HG03520 (cell line): ENCODE data around the gene CDKN2A.

ENCODE experiments used
- ATAC-seq: cut with Tn5 transposase; IDR thresholded peaks from one replicate; pipeline ENCODE4 v1.9.1; 2021; ENCODE audit warnings: mild to moderate bottlenecking, moderate library complexity; ENCODE audit not compliant: unreplicated experiment

The CDKN2A gene

GRCh38 chr9:21993893-21994555 is at the start of gene CDKN2A:
Gene CDKN2A (minus strand): TSS chr9:21994392.
- ATAC-seq, result peak; percentile 38

GRCh38 chr9:22043928-22044327 is 49.7 kb upstream of the CDKN2A start:
- ATAC-seq, result no peak

- no peak for ATAC-seq
Measured at GRCh38 chr9:22041775-22042174, 47.6 kb upstream of the CDKN2A start.

- no peak for ATAC-seq
Measured at GRCh38 chr9:22041344-22041743, 47.2 kb upstream of the CDKN2A start.

GRCh38 chr9:22040760-22041159 is 46.6 kb upstream of the CDKN2A start:
- no peak for ATAC-seq

GRCh38 chr9:22039258-22039657 is 45.1 kb upstream of the CDKN2A start:
- ATAC-seq, result no peak

- ATAC-seq, result no peak
Measured at GRCh38 chr9:22037954-22038690, 43.9 kb upstream of the CDKN2A start.

- ATAC-seq, result no peak
Measured at GRCh38 chr9:22036866-22037626, 42.9 kb upstream of the CDKN2A start.

- ATAC-seq, result no peak
Measured at GRCh38 chr9:22035591-22036011, 41.4 kb upstream of the CDKN2A start.

- no peak for ATAC-seq
Measured at GRCh38 chr9:22033012-22033630, 38.9 kb upstream of the CDKN2A start.

GRCh38 chr9:22031655-22032411 is 37.6 kb upstream of the CDKN2A start:
- no peak for ATAC-seq

GRCh38 chr9:22030101-22030598 is 36.0 kb upstream of the CDKN2A start:
- peak; percentile 94 for ATAC-seq

- no peak for ATAC-seq
Measured at GRCh38 chr9:22029231-22029630, 35.0 kb upstream of the CDKN2A start.

- no peak for ATAC-seq
Measured at GRCh38 chr9:22028394-22028793, 34.2 kb upstream of the CDKN2A start.

GRCh38 chr9:22026696-22027095 is 32.5 kb upstream of the CDKN2A start:
- no peak for ATAC-seq

GRCh38 chr9:22022396-22022795 is 28.2 kb upstream of the CDKN2A start:
- ATAC-seq, result no peak

- no peak for ATAC-seq
Measured at GRCh38 chr9:22010866-22011625, 16.9 kb upstream of the CDKN2A start.

- ATAC-seq, result peak; percentile 50
Measured at GRCh38 chr9:22009506-22009867, 15.3 kb upstream of the CDKN2A start.

GRCh38 chr9:22008717-22009505 is 14.7 kb upstream of the CDKN2A start, which contains the start of gene CDKN2B:
Gene CDKN2B (minus strand): TSS chr9:22009305. CDS start chr9:22008953, 352 bp downstream.
- ATAC-seq, result peak; percentile 88
